ENCODE measurements around the gene GPR78.
"Not testable (repeated sequence)": the region's sequence is repeated elsewhere in the genome, so short reads cannot be mapped to it uniquely, and the experiment has no call there.

GPR78 gene

GRCh38 chr4:8616831-8617230 is 36.6 kb downstream of the GPR78 start:
- no peak for DNase-seq (ENCODE audit: low read depth)

GRCh38 chr4:8617486-8618040 is 37.4 kb downstream of the GPR78 start:
- DNase-seq (ENCODE audit: low read depth) = no peak

GRCh38 chr4:8618421-8618820 is 38.2 kb downstream of the GPR78 start:
- DNase-seq (ENCODE audit: low read depth) = no peak

- DNase-seq (ENCODE audit: low read depth) = no peak
Measured at GRCh38 chr4:8618961-8619720, 38.9 kb downstream of the GPR78 start.

GRCh38 chr4:8621135-8621534 is 40.9 kb downstream of the GPR78 start:
- not testable (repeated sequence) for DNase-seq (ENCODE audit: low read depth)

- not testable (repeated sequence) for DNase-seq (ENCODE audit: low read depth)
Measured at GRCh38 chr4:8624601-8625272, 44.5 kb downstream of the GPR78 start.

GRCh38 chr4:8630240-8630905 is 50.2 kb downstream of the GPR78 start:
- DNase-seq (ENCODE audit: low read depth) = not testable (repeated sequence)

- DNase-seq (ENCODE audit: low read depth) = not testable (repeated sequence)
Measured at GRCh38 chr4:8631896-8632295, 51.7 kb downstream of the GPR78 start.

- not testable (repeated sequence) for DNase-seq (ENCODE audit: low read depth)
Measured at GRCh38 chr4:8634773-8635172, 54.6 kb downstream of the GPR78 start.

GRCh38 chr4:8635897-8636554 is 55.8 kb downstream of the GPR78 start:
- not testable (repeated sequence) for DNase-seq (ENCODE audit: low read depth)

Measured in T follicular helper cell (primary cell).